Erythroblast (primary cell): ENCODE data around the gene MAPK14.
A peak's percentile ranks its signal among the peaks of the same experiment; 100 is the strongest.

ENCODE experiments used
- DNase-seq, 2 experiments: peaks; one replicate each; lab custom pipeline; 2025; lab: John Stamatoyannopoulos, UW
- GATA1 ChIP-seq: IDR thresholded peaks from 2 replicates; pipeline ENCODE4 v1.6.1; 2011; ENCODE audit warnings: low read depth, mild to moderate bottlenecking, control low read depth, low read length, moderate library complexity
- POLR2A ChIP-seq: IDR thresholded peaks from 2 replicates; pipeline ENCODE4 v1.6.1; 2011; ENCODE audit warnings: mild to moderate bottlenecking, low read length

MAPK14 gene

GRCh38 chr6:36113703-36114102 is 86.1 kb downstream of the MAPK14 start:
- TF ChIP-seq POLR2A (no peak), GATA1 (no peak)
- DNase-seq = no peak

DNA sequence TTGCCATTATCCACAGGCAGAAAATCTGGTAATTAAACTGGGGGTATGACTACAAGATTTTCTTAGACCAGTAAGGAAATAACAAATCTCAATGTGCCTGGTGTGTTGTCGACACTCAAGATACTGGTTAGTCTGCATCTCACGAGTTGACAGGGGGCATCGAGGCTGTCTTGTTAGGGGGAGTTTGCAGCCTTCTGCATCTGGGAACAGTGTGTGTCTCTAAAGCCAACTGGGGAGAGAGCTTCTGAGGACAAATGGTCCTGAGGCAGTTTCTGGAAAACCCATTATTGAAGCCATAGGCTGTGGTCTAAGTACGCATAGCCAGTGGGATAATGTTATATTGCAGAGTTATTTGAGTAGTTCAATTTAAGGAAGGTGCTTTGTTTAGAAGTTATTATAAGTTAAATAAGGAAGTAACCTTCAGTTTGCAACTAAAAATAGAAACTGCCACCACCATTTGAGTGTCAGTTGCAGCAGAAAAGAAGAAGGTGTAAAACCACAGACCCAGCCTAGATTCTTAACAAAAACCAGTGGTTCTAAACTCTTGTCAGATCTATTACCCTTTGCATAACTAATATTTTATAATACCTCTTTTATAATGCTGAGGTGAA is 87.3 kb downstream of the MAPK14 start:
- TF ChIP-seq GATA1 = no peak
- no peak for TF ChIP-seq POLR2A
- no peak for DNase-seq

GRCh38 chr6:36115412-36115811 is 87.8 kb downstream of the MAPK14 start:
- TF ChIP-seq POLR2A = no peak
- TF ChIP-seq GATA1 = no peak
- DNase-seq = no peak

GRCh38 chr6:36116066-36116864 is 88.7 kb downstream of the MAPK14 start:
- no peak for TF ChIP-seq POLR2A
- no peak for TF ChIP-seq GATA1
- peak; percentile 61 to 74 for DNase-seq

DNA sequence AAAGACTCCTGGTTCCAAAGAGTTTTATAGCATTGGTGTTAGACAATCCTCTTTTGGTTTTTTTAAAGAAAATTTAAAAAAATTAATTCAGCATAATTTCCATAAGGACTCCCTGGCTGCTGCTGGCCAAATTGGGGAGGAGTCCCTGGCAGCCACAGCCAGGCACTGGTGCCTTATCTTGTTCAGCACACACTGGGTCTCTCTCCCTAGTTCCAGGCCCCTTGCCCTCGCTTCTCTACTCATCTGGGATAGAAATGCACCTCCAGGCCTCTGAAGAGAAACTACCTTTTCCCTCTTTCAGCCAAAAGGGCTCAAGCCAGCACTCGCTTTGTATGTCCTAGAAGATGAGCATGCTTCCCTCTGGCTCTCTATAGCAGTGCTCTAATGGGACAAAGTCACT is 89.3 kb downstream of the MAPK14 start:
- TF ChIP-seq POLR2A (peak; percentile 69), GATA1 (no peak)
- DNase-seq = peak; percentile 86 to 88

GRCh38 chr6:36117658-36118549 is 90.3 kb downstream of the MAPK14 start:
- TF ChIP-seq POLR2A (no peak), GATA1 (no peak)
- DNase-seq = peak; percentile 46 to 68

DNA sequence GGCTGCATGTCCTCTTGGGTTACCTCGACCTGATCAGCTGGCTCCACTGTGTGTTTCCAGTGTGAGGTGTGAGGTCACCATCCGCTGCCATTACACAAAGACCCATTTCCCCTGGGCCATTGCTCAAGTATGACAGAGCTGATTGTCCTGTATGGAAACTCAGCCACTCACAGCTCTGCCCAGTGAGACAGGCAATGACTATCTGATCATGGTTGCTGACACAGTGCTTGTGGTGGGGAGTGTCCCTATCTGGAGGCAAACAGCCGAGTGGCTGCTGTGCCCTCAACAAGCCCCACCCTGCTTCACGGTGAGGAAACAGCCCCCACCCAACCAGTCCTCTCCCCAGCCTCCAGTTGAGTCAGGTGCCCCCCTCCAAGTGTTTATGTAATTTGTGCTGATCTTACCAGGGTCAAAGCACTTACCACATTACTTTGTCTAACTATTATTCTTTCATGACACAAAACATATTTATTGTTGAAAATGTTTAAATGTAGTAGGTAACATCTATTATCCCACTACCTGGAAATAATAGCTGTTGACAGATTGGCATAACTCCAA is 91.0 kb downstream of the MAPK14 start:
- TF ChIP-seq POLR2A = peak; percentile 99
- peak; percentile 85 for TF ChIP-seq GATA1
- peak; percentile 98 to 99 for DNase-seq

GRCh38 chr6:36119209-36119608 is 91.6 kb downstream of the MAPK14 start:
- TF ChIP-seq GATA1 (no peak), POLR2A (no peak)
- DNase-seq = peak; percentile 52 to 69

DNA sequence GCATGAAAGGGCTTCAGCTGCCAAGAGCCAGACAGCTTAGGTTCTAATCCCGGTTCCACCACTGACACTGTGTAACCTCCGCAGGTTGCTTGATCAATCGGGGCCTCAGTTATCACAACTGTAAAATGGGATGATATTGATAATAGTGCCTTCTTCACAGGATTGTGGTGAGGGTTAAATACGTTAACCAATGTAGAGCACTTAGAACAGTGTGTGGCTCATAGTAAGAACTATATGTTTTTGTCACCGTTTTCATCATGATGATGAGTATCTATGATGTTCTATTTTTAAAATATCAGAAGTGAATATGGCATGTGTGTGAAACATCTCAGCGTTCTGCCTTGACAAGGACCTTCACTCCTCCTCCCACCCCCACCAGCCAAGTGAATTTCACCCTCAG is 92.4 kb downstream of the MAPK14 start:
- no peak for DNase-seq
- TF ChIP-seq GATA1 = no peak

GRCh38 chr6:36120539-36120938 is 92.9 kb downstream of the MAPK14 start:
- TF ChIP-seq GATA1 = no peak
- TF ChIP-seq POLR2A = no peak
- DNase-seq = peak; percentile 65 to 73

- TF ChIP-seq GATA1 (no peak), POLR2A (peak; percentile 89)
- peak; percentile 88 to 90 for DNase-seq
These were observed 93.6 kb downstream of the MAPK14 start for GRCh38 chr6:36120979-36121786.

DNA sequence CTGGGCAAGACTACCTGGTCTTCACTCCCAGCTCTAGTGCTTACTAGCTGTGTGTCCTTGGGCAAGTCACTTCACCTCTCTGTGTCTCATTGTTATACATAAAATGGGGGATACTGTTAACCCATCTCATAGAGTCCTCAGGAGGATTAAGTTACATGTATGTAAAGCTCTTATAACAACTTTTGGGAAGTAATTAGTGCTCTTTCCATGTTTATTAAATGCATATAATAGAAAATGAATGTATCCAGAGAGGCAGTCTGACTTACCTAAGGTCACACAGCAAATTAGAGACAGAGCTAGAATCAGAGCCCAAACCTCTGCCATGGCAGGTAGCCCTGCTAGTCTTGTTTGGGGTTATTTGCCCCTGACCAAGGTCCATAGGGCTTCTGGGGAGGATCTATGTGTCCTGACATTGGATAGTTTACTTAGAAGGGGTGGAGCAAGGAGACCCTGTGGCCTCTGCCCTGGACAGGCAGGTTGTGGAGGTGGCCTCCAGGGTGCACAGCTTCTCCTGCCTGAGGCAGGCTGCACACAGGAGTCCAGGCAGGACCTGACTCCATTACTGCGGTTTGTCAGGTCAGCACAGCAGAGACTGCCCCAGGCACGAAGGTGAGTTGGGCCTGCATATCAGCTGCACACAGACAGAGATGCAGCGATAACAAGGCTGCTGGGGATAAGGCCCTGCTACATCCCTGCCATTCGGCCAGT is 94.3 kb downstream of the MAPK14 start:
- TF ChIP-seq GATA1 (no peak), POLR2A (no peak)
- peak; percentile 46 to 53 for DNase-seq
